HG03103 (cell line): ENCODE data around the gene SENP8.

Source experiments
- ATAC-seq: cut with Tn5 transposase; IDR thresholded peaks from one replicate; pipeline ENCODE4 v1.9.1; 2021; ENCODE audit warnings: low read depth; ENCODE audit not compliant: unreplicated experiment

The SENP8 gene

DNA sequence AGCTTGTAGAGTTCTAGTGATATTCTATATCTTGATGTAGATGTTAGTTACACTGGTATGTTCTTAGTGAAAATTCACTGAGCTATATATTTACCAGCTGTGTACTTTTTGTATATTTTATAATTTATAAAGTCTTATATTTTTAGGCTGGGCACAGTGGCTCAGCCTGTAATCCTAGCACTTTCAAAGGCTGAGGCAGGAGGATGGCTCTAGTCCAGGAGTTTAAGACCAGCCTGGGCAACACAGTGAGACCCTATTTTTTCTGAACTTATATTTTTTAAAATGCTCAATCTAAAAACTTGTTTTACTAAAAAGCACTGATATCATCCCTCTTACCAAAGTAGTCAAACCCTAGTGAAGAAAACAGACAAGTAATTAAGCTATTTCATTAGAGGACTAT is 5.4 kb upstream of the SENP8 start:
- ATAC-seq, result no peak

DNA sequence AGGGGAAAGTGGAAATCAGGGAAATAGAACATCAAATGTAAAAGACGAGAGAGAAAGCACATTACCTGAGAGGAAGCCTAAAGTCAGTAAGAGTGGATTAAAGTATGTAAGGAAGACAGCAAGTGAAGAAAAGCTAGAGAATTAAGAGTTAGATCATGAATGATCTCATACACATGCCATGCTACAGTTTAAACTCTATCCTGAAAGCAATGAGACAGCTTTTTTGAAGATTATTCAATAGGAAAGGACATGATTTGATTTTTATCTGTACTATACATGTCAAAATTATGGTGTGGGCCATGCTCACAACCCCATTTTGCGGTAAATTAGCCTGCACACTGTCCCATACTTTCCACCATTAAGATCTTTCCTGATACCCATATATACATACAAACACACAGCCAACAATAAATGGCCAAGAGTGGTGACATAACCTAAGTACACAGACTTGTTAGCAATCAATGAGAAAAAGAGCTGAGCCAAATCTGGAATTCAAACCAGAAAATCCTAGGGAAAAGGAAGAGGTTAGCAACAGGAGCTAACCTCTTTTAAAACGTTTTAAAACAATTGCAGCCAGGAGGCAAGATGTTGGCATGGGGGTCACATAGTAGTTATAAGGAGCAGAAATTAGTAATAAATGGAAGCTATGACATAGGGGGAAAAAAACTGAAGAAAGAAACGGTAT is 4.7 kb upstream of the SENP8 start:
- ATAC-seq, result no peak

DNA sequence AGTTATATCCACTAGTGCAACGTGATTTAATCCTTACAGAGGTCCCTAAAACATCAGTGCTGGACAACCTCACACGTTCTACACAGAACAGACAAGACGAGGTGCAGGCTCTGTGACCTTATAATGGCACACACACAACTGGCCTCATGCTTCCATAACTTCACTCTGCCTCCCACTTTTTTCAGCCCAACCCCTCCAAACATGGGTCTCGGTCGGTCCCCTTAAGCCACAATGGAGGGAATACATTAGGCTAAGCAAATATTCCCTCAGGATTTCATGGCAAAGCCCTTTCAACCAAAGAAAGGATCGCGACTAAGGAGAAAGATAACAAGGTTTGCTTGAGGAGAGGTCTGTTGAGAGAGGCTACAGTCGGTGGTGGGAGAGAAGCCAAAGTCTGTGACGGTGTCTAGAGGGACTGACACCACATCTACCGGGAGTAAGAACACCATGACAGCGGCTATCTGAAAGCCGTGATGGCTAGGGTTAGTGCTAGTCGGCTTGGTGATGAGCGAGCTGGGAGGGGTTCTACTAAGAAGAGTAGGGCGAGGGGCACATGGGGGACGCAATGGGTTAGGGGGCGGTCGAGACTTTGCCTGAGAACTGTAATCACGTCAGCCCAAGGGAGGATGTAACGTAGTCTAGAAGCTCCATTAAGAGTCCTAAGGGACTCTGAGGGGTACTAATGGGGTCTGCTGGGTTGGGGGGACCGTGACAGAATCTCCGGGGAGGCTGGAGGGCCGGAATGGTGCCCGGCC is 1.3 kb upstream of the SENP8 start:
- no peak for ATAC-seq

GRCh38 chr15:72117486-72118016 is 652 bp upstream of the SENP8 start:
- ATAC-seq, result peak; percentile 48

GRCh38 chr15:72124218-72124617 is 6.0 kb downstream of the SENP8 start:
- no peak for ATAC-seq

DNA sequence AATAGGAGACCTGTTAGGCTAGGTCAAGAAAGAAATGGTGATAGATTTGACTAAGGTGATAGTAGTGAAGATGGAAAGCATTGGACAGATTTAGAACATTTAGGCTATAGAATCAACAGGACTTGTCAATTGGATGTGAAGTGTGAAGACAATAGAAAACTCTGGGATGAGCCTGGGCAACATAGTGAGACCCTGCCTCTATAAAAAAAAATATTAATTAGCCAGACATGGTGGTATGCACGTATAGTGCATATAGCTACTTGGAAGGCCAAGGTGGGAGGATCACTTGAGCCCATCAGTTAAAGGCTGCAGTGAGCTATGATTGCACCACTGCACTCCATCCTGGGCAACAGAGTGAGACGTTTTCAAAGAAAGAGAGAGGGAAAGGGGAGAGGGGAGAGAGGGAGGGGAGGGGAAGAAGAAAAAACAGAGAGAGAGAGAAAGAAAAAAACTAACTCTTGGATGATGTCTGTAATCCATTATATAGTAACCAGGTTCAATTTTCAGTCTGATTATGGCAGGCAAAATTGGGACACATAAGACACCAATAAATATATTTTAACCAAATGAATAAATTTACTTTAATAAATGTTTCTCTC is 9.6 kb downstream of the SENP8 start:
- ATAC-seq, result no peak

- no peak for ATAC-seq
Observed at GRCh38 chr15:72128359-72128758, 10.2 kb downstream of the SENP8 start.

DNA sequence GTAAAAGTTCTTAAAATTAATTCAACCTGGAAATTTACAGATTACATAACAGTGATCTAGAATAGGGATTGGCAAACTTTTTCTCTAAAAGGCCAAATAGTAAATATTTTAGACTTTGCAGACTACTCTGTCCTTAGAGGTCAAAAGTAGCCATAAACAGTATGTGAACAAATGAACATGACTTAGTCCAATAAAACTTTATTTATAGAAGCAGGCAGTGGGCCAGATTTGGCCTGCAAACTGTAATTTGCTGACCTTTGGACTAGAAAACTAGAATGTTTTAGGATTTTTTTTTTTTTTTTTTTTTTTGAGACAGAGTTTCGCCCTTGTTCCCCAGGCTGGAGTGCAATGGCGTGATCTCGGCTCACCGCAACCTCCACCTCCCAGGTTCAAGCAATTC is 12.1 kb downstream of the SENP8 start:
- ATAC-seq, result no peak

DNA sequence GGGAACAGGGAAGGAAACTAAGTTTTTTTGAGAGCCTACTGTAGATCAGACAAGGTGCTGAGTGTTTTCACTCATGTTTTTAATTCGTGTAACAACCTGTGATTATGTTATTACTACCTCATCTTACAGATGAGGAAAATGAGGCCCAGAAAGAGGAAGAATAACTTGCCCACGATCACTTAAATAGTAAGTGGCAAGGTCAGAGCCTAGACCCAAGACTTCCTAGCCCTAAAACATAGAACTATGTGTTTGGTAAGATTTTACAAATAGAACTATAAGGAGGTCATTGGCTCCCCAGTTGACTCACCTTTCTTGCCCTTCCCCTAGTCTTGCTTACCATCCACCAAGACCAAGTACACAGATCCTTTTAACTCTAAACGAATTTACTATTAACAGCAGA is 13.7 kb downstream of the SENP8 start:
- ATAC-seq, result no peak

GRCh38 chr15:72133211-72133610 is 15.0 kb downstream of the SENP8 start:
- no peak for ATAC-seq

DNA sequence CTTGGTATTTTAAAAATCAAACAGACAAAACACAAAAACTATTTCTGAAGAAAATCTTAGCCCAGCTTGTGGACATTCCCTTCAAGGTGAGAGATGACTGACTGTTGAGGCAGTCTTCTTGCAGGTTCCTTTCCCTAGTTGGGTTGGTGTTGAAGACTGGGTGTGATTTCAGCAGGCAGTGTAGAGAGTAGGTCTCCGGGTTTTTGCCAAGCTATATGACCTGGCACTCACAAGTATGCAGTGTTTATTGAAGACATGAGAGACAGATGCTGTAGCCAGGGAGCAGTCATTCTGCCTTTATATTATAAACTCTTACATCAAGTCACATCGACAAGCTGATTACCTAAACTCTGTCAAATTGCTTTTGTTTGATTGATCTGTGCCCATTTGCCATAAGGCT is 17.5 kb downstream of the SENP8 start:
- no peak for ATAC-seq

- ATAC-seq, result no peak
Observed at GRCh38 chr15:72136170-72137051, 18.2 kb downstream of the SENP8 start.

GRCh38 chr15:72139667-72140066 is 21.5 kb downstream of the SENP8 start:
- no peak for ATAC-seq

DNA sequence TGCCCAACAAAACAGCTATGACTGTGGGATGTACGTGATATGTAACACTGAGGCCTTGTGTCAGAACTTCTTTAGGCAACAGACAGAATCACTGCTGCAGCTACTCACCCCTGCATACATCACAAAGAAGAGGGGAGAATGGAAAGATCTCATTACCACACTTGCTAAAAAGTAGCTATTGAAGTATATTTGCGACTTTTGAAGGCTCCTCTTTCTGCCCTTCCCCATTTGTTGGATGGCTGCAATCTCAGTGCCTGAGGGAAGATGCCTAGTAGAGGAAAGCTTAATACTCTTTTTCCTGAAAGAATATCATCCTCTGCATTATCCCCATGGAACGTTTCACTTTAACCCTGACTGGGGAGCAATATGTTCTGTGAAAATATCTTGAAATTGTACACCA is 21.9 kb downstream of the SENP8 start:
- no peak for ATAC-seq

GRCh38 chr15:72141171-72142084 is 23.2 kb downstream of the SENP8 start:
- peak; percentile 98 for ATAC-seq

- ATAC-seq, result no peak
Observed at GRCh38 chr15:72146221-72146620, 28.0 kb downstream of the SENP8 start.

- no peak for ATAC-seq
Observed at GRCh38 chr15:72146934-72147333, 28.7 kb downstream of the SENP8 start.

- ATAC-seq, result no peak
Observed at GRCh38 chr15:72147418-72147817, 29.2 kb downstream of the SENP8 start.

- no peak for ATAC-seq
Observed at GRCh38 chr15:72153269-72154000, 35.2 kb downstream of the SENP8 start.
